ENCODE results near the gene PER2.
A peak's percentile ranks its signal among the peaks of the same experiment; 100 is the strongest.

PER2 gene

DNA sequence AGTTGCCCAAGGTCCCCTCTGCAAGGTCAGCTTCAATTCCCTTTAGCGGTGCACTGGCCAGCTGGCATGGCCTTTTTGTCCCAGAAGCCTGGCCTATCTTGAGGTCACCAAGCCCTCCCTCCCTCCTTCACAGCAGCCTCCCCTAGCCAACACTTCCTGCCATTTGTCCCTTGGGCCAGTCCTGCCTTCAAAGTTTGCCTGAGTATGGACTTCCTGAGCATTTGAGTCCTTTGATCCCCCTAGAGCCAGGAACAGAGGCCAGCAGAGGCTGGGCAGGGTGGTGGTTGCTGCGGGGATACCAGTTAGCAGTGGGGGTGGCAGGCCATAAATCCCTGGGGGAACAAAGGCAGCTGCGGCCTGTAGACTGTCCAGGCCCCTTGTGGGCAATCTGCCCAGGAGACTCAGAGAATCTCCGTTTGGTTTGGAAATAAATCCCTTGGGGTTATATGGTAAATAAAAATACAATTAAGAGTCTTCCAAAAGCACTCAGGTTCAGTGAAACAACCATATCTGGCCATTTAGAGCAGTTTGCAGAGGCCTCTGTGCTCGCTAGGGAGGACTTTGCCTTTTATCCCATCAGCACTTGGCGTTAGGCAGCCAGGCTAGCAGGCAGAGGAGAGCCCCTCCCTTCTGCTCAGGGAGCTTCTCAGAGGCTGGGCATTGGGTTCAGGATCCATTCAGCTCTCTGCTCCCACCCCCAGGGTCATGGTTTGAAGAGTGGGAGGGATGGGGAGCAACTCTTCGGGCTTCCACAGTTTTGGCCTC, 45.5 kb downstream of the PER2 start:
- peak; percentile 92 for DNase-seq

- no peak for DNase-seq
Measured at GRCh38 chr2:238241970-238242369, 46.4 kb downstream of the PER2 start.

DNA sequence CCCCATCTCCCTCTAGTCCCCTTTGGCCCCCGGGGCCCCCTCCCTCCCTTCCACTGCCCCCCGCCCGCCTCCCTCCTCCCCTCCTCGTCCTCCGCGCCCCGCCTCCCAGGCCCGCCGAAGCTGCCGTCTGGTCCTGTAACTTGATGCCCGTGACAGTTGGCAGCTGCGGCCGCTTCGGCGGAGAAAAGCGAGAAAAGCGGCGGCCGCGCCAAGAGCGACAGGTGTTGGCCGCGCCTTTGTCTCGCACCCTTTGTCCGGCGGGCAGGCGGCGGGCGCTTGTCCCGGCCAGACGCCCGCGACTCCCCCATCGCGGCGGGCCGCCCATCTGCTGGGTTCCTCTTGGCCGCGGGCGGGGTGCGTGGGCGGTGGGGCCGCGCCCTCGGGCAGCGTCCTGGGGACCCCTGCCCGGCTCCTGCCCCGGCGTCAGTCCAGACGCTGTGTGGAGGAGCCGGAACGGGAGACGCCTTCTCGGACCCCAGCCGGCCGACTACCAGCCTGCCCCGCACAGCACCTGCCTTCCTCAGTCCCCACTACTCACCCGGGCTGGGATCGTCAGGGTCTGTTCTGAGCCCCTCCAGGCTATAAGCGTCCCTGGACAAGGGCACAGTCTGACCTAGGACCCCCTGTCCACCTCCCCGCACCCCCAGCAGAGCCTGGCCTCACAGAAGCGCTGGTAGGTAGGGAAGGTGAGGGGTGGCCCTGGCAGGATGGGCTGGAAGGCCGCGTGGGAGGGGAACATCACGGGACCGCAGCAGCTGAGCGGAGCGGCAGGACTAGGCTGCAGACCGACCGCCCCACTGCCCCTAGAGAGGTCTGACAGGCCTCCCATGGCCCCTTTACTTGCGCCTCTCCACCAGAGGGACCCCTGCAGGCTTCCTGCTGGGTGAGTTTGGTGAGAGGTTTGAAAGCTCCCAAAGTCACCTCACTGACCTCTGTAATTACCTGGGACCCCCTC, 47.4 kb downstream of the PER2 start:
- DNase-seq: peak; percentile 96

DNA sequence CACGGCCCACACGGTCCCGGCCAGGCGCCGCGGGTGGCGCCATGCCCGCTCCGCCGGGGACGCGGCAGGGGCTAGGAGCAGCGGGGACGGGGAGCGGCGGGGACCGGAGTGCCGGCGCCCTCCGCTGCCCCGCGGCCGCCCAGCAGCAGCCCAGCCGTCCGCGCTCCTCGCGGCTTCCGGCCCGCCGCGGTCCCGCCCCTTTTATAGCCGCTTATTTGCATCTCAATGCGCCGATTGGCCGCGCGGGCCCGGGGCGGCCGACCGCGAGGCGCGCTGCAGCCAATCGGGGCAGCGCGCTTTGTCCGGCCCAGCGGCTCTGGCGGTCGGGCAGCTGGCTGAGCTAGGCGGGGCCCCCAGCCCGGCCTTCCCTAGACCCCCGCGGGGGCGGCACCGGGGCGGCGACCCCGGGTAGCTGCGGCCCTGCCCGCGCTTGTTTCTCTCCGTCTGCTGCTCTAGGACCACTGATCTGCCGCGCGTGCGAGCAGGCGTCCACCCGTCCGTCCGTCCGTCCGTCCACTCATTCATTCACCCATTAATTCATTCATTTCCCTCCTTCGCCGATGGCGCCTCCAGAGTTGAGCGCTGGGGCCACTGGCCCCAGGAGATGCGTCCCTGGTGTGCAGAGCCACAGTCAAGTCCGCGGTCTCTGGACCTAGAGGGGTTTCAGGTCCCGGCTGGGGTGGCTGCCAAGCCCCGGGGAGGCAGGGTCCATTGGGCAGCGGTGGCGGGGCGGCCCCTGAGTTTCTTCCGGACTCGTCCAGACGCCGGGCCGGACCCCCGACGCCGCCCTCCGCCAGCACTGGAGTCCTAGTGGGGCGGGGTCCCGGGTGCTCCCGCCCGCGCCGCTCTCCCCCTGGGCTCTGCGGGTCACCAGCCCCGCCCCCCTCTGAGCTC, 48.3 kb downstream of the PER2 start, which contains the start of gene HES6:
HES6 (minus strand) TSS at position 176 of the 894 bp plus-strand sequence; CDS start at position 43, 133 bp downstream.
- DNase-seq: peak; percentile 95

- no peak for DNase-seq
Measured at GRCh38 chr2:238239543-238239862, 48.9 kb downstream of the PER2 start.

GRCh38 chr2:238238766-238239542, 49.5 kb downstream of the PER2 start:
- peak; percentile 70 for DNase-seq

DNA sequence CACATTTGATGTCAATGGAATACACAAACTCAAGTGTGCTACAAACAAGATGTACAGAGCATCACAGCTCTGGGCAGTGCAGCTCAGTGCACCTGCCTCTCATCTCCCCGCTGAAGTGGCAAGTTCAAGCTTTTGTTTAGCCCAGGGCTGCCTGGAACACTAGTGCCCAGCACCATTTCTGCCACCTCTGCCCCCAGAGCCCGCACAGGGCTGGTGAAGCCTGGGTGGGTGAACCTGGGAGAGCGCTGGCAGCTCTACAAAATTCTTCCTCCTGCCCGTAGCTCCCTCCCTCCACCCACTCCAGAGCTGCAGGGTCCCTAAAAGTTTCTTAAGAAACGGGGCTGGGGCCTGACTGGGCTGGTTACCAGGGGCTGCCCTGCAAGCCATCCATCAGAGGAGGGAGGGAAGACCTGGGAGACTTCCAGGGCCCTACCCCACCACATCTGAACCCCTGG, 50.1 kb downstream of the PER2 start:
- peak; percentile 20 for DNase-seq

DNA sequence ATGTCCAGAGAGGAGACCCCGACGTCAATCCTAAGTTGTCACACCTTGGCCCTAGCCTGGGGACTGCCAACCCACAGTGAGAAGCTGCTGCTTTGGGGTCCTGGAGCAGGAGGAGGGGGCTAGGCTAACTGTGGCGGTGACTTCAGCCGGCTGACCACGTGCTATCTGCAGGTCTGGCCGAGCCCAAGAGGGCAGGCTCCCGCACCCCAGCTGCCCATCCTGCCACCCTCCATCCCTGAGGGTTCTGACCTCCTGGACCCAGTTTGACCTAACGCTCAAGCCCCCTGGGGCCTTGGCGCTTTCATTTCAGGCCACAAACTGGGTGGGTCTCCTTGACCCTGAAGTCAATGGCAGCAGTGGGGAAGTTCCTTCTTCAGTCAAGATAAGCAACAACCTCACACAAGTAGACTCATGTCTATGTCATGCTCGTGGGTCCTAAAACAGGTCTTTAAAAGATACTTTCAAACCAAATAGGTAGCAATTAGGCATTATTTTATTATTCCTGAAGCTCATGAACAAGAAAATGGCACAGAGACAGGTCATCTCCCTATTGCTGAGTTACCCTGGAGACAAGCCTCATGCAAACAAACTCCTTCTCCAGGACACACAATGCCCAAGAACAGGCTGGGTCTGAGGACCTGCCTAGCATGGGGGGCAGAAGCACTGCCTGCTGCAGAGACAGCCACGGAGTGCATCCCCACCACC, 50.8 kb downstream of the PER2 start:
- DNase-seq: no peak

DNA sequence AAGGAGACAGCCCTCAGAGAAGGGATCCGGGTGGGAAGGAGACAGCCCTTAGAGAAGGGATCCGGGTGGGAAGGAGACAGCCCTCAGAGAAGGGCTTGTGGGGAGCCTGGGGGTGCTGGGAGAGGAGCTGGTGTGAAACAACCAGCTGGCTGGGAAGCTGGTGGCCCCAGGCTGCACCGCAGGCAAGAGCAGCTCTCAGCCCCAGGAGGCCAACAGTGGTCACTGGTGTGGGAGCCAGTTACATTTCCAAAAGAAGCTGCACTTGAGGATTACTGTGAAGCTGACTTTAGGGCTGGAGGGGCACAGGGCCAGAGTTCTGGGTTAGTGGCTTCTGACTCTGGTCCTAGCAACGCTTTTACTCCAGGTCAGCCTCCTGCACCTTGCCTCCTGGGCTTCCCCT, 51.8 kb downstream of the PER2 start:
- peak; percentile 27 for DNase-seq

DNA sequence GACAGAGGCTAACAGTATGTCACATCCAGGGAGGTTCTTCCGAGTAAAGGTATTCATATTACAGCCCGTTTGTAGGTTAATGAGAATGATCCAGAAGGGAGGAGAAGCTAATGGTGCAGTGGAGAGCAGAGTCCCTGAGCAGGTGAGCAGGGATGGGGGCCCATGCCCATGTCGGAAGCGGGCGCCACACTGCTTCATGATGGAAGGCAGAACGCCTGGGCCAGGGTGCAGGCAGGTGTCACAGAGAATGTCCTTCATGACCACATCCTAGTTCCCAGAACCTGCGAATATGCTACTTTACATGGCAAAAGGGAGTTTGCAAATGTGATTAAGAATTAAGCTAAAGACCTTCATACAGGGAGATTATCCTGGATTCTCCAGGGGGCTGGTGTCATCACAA, 52.6 kb downstream of the PER2 start:
- DNase-seq: no peak

- DNase-seq: no peak
Measured at GRCh38 chr2:238235331-238235732, 53.1 kb downstream of the PER2 start.

- DNase-seq: no peak
Measured at GRCh38 chr2:238233625-238234024, 54.8 kb downstream of the PER2 start.

GRCh38 chr2:238231809-238232208, 56.6 kb downstream of the PER2 start:
- no peak for DNase-seq

DNA sequence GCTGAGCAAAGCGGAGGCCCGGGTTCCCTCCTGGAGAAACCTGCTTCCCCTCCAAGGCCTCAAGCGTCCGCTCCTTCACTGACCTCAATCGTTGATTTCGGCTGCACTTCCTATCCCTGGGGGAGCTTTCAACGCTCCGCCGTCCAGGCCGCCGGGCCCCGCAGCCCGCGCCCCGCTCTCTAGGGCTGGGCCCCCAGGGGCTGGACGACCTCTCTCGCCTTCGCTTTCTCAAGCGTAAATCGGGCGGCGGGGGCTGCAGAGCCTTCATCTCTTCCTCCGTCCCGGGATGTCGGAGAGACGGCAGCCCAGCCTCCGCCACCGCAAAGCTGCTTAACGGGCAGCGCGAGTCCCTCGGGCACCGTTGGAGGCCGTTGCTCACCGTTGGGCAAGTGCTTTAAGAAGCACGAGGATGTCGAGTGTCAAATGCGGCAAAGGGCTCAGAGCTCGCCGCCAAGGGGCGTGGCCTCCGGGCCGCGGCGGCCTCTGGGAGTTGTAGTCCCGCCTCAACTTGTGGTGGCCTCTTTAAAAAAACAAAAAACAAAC, 57.1 kb downstream of the PER2 start:
- DNase-seq: no peak

- no peak for DNase-seq
Measured at GRCh38 chr2:238230699-238231098, 57.7 kb downstream of the PER2 start.

- no peak for DNase-seq
Measured at GRCh38 chr2:238228700-238229099, 59.7 kb downstream of the PER2 start.

- no peak for DNase-seq
Measured at GRCh38 chr2:238227587-238228032, 60.8 kb downstream of the PER2 start.

- no peak for DNase-seq
Measured at GRCh38 chr2:238226698-238227586, 61.5 kb downstream of the PER2 start.

GRCh38 chr2:238225911-238226697, 62.3 kb downstream of the PER2 start:
- no peak for DNase-seq

Measured in NCI-H69 (cell line).